Measurements from ENCODE around the gene SUPT5H.

The SUPT5H gene

DNA sequence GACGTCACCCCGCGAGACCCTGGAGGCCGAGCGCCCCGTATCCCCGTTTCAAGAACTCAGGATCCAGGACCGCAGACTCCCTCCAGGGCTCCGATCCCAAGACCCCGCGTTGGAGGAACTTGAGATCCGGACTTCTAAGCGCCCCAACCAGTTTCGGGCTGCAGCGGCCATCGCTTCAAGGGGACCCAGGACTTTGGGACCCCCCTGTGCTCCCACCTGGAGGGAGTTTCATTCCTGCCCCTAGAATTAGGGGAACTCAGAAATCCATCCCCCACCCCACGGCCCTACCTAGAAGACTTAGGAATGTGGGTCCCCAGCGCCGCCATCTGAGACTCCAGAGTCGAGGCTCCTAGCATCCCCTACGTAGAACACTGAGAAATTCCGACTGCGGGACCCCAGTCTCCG lies 32.5 kb upstream of the SUPT5H start:
- TF ChIP-seq ZNF565 (CRISPR knock-in tag; conservative IDR thresholded peaks at IDR 0.05; ENCODE audit: low read depth), result no peak
- 0 out of 2 replicates have a peak, but pooled peaks have one; percentile 2 for TF ChIP-seq SNAI2 (CRISPR knock-in tag; IDR thresholded peaks at IDR 0.05)
- TF ChIP-seq ARNTL (CRISPR knock-in tag; IDR thresholded peaks at IDR 0.05; ENCODE audit: borderline replicate concordance, low read depth), result no peak
- no peak for ATAC-seq

DNA sequence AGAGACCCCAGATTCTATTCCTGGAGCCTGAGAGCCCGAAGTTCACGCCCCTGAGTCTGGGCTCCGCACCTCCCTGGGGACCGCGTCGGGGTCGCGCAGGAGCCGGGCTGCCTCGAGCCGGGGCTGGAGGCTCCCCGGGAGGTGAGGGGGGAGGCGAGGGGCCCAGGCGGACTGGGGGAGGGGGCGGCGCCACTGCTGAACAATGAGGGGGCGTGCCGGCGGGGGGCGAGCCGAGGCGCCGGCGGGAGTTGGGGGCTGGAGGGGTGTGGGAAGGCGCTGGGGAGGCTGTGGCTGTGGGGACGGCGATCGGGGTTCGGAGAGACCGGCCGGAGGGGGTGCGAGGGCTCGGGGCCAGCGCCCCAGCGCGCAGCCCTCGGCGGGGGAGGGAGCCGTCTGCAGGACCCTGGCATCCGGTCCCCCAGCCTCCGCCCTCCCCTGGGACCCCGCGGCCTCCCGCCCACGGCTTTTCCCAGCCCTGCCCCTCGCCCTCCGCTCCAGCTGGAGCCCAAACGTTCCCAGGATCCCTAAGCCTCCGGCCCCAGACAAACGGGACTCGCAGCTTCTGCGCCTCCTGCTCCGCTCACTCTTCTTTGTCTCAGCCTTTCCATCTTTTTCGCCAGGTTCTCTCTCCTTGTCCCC lies 32.0 kb upstream of the SUPT5H start:
- TF ChIP-seq TCF4 (CRISPR knock-in tag; IDR thresholded peaks at IDR 0.05; ENCODE audit: borderline replicate concordance) (no peak), ESRRG (CRISPR knock-in tag; IDR thresholded peaks at IDR 0.05) (no peak), TOX (CRISPR knock-in tag; IDR thresholded peaks at IDR 0.05; ENCODE audit: borderline replicate concordance) (no peak), ZNF565 (CRISPR knock-in tag; conservative IDR thresholded peaks at IDR 0.05; ENCODE audit: low read depth) (no peak), CSDC2 (CRISPR knock-in tag; IDR thresholded peaks at IDR 0.05) (no peak), ZC3H10 (CRISPR knock-in tag; IDR thresholded peaks at IDR 0.05) (no peak), PPARA (CRISPR knock-in tag; IDR thresholded peaks at IDR 0.05; ENCODE audit: borderline replicate concordance) (no peak), ISL1 (CRISPR knock-in tag; IDR thresholded peaks at IDR 0.05) (no peak), GLIS3 (CRISPR knock-in tag; IDR thresholded peaks at IDR 0.05) (no peak), BACH2 (CRISPR knock-in tag; IDR thresholded peaks at IDR 0.05; ENCODE audit: borderline replicate concordance) (no peak), ZNF70 (CRISPR knock-in tag; IDR thresholded peaks at IDR 0.05) (no peak), OSR1 (CRISPR knock-in tag; IDR thresholded peaks at IDR 0.05) (no peak), ZFP30 (CRISPR knock-in tag; IDR thresholded peaks at IDR 0.05) (no peak), SNAI2 (CRISPR knock-in tag; IDR thresholded peaks at IDR 0.05) (no peak)
- TF ChIP-seq, protein P1, sequence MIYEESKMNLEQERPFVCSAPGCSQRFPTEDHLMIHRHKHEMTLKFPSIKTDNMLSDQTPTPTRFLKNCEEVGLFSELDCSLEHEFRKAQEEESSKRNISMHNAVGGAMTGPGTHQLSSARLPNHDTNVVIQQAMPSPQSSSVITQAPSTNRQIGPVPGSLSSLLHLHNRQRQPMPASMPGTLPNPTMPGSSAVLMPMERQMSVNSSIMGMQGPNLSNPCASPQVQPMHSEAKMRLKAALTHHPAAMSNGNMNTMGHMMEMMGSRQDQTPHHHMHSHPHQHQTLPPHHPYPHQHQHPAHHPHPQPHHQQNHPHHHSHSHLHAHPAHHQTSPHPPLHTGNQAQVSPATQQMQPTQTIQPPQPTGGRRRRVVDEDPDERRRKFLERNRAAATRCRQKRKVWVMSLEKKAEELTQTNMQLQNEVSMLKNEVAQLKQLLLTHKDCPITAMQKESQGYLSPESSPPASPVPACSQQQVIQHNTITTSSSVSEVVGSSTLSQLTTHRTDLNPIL (CRISPR knock-in tag; IDR thresholded peaks at IDR 0.05; ENCODE audit: low read depth), result no peak
- TF ChIP-seq, protein P2, sequence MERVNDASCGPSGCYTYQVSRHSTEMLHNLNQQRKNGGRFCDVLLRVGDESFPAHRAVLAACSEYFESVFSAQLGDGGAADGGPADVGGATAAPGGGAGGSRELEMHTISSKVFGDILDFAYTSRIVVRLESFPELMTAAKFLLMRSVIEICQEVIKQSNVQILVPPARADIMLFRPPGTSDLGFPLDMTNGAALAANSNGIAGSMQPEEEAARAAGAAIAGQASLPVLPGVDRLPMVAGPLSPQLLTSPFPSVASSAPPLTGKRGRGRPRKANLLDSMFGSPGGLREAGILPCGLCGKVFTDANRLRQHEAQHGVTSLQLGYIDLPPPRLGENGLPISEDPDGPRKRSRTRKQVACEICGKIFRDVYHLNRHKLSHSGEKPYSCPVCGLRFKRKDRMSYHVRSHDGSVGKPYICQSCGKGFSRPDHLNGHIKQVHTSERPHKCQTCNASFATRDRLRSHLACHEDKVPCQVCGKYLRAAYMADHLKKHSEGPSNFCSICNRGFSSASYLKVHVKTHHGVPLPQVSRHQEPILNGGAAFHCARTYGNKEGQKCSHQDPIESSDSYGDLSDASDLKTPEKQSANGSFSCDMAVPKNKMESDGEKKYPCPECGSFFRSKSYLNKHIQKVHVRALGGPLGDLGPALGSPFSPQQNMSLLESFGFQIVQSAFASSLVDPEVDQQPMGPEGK (CRISPR knock-in tag; IDR thresholded peaks at IDR 0.05; ENCODE audit: borderline replicate concordance), result no peak
- TF ChIP-seq, protein P3, sequence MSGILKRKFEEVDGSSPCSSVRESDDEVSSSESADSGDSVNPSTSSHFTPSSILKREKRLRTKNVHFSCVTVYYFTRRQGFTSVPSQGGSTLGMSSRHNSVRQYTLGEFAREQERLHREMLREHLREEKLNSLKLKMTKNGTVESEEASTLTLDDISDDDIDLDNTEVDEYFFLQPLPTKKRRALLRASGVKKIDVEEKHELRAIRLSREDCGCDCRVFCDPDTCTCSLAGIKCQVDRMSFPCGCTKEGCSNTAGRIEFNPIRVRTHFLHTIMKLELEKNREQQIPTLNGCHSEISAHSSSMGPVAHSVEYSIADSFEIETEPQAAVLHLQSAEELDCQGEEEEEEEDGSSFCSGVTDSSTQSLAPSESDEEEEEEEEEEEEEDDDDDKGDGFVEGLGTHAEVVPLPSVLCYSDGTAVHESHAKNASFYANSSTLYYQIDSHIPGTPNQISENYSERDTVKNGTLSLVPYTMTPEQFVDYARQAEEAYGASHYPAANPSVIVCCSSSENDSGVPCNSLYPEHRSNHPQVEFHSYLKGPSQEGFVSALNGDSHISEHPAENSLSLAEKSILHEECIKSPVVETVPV (CRISPR knock-in tag; IDR thresholded peaks at IDR 0.05), result no peak
- TF ChIP-seq, protein P4, sequence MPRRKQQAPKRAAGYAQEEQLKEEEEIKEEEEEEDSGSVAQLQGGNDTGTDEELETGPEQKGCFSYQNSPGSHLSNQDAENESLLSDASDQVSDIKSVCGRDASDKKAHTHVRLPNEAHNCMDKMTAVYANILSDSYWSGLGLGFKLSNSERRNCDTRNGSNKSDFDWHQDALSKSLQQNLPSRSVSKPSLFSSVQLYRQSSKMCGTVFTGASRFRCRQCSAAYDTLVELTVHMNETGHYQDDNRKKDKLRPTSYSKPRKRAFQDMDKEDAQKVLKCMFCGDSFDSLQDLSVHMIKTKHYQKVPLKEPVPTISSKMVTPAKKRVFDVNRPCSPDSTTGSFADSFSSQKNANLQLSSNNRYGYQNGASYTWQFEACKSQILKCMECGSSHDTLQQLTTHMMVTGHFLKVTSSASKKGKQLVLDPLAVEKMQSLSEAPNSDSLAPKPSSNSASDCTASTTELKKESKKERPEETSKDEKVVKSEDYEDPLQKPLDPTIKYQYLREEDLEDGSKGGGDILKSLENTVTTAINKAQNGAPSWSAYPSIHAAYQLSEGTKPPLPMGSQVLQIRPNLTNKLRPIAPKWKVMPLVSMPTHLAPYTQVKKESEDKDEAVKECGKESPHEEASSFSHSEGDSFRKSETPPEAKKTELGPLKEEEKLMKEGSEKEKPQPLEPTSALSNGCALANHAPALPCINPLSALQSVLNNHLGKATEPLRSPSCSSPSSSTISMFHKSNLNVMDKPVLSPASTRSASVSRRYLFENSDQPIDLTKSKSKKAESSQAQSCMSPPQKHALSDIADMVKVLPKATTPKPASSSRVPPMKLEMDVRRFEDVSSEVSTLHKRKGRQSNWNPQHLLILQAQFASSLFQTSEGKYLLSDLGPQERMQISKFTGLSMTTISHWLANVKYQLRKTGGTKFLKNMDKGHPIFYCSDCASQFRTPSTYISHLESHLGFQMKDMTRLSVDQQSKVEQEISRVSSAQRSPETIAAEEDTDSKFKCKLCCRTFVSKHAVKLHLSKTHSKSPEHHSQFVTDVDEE (CRISPR knock-in tag; IDR thresholded peaks at IDR 0.05), result no peak
- TF ChIP-seq, protein P5, sequence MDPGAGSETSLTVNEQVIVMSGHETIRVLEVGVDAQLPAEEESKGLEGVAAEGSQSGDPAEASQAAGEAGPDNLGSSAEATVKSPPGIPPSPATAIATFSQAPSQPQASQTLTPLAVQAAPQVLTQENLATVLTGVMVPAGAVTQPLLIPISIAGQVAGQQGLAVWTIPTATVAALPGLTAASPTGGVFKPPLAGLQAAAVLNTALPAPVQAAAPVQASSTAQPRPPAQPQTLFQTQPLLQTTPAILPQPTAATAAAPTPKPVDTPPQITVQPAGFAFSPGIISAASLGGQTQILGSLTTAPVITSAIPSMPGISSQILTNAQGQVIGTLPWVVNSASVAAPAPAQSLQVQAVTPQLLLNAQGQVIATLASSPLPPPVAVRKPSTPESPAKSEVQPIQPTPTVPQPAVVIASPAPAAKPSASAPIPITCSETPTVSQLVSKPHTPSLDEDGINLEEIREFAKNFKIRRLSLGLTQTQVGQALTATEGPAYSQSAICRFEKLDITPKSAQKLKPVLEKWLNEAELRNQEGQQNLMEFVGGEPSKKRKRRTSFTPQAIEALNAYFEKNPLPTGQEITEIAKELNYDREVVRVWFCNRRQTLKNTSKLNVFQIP (CRISPR knock-in tag; IDR thresholded peaks at IDR 0.05; ENCODE audit: borderline replicate concordance, low read depth), result no peak
- ATAC-seq, result peak; percentile 0

DNA sequence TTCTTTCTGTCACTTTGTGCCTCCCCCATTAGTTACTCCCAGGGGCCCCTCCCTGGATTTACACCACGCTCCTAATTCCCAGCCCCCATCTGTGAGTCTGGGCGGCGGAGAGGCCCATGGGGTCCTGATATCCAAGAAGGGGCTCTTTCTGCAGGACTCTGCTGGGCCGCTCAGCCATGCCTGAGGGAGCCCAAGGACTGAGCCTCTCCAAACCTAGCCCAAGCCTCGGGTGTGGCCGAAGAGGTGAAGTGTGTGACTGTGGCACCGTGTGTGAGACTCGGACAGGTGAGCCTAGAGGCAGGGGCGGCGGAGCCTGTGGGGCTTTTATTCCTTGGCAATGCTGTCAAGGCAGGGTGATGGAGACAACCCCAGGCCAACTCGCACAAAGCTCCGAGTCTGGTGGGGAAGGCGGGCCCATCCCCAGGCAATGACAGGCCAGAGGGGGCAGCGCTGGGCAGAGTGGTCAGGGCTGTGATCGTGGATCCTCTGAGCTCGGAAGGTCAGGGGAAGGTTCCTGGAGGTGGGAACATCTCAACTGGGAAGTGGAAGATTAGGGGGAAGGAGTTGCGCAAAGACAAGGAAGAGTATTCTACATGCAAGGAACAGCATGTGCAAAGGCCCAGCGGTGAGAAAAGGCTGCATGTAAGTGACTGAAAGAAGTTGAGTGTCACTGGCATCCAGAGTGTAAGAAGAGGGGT lies 31.3 kb upstream of the SUPT5H start:
- ATAC-seq, result no peak
- TF ChIP-seq SNAI2 (CRISPR knock-in tag; IDR thresholded peaks at IDR 0.05) (no peak), BACH2 (CRISPR knock-in tag; IDR thresholded peaks at IDR 0.05; ENCODE audit: borderline replicate concordance) (no peak), CSDC2 (CRISPR knock-in tag; IDR thresholded peaks at IDR 0.05) (no peak), ZNF8 (CRISPR knock-in tag; IDR thresholded peaks at IDR 0.05) (no peak), PPARA (CRISPR knock-in tag; IDR thresholded peaks at IDR 0.05; ENCODE audit: borderline replicate concordance) (no peak), ZNF565 (CRISPR knock-in tag; conservative IDR thresholded peaks at IDR 0.05; ENCODE audit: low read depth) (no peak)
- TF ChIP-seq, protein P4 (CRISPR knock-in tag; IDR thresholded peaks at IDR 0.05), result no peak
